HFF-Myc (cell line): Measurements from ENCODE around the gene HTR4.

ENCODE experiments used
- DNase-seq: peaks from one replicate; pipeline ENCODE4 v3.0.0-alpha.2; 2011; ENCODE audit warnings: low read depth; ENCODE audit errors: extremely low read depth
- H3K4me3 ChIP-seq: replicated peaks from 2 replicates; pipeline ENCODE4 v1.5.1; 2011; ENCODE audit warnings: low read depth, mild to moderate bottlenecking, control low read depth, low read length
- CTCF ChIP-seq: IDR thresholded peaks from 2 replicates; pipeline ENCODE4 v1.5.1; 2012; ENCODE audit warnings: mild to moderate bottlenecking, low read depth, low read length, control low read depth; ENCODE audit errors: missing control alignments

HTR4 gene

GRCh38 chr5:148645527-148645926 is 8.8 kb downstream of the HTR4 start:
- no peak for DNase-seq
- TF ChIP-seq CTCF, result no peak
- no peak overlapping the region for H3K4me3 ChIP-seq

- DNase-seq, result no peak
- no peak for TF ChIP-seq CTCF
- no peak overlapping the region for H3K4me3 ChIP-seq
Observed at GRCh38 chr5:148641735-148642134, 12.6 kb downstream of the HTR4 start.

- DNase-seq, result no peak
- H3K4me3 ChIP-seq, result no peak overlapping the region
- no peak for TF ChIP-seq CTCF
Observed at GRCh38 chr5:148640471-148640870, 13.9 kb downstream of the HTR4 start.

DNA sequence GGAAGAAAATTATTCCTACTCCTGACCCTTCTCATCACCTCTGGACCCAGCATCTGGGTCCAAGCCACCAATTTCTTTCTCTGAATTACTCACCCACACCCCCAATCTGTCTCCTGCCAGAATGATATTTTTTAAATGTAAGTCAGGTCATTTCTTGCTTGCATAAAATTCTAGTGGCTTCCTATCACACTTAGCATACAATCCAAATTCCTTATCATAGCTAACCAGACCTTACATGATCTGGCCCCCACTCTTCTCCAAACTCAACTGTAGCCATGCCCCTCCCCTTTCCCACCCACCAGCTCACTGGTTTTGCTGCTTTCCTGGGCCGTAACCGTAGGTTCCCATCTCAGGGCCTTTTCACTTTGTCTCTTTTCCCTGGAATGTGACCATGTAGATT is 15.2 kb downstream of the HTR4 start:
- no peak for TF ChIP-seq CTCF
- no peak for DNase-seq
- no peak overlapping the region for H3K4me3 ChIP-seq

- no peak for DNase-seq
Observed at GRCh38 chr5:148636353-148636752, 18.0 kb downstream of the HTR4 start.

DNA sequence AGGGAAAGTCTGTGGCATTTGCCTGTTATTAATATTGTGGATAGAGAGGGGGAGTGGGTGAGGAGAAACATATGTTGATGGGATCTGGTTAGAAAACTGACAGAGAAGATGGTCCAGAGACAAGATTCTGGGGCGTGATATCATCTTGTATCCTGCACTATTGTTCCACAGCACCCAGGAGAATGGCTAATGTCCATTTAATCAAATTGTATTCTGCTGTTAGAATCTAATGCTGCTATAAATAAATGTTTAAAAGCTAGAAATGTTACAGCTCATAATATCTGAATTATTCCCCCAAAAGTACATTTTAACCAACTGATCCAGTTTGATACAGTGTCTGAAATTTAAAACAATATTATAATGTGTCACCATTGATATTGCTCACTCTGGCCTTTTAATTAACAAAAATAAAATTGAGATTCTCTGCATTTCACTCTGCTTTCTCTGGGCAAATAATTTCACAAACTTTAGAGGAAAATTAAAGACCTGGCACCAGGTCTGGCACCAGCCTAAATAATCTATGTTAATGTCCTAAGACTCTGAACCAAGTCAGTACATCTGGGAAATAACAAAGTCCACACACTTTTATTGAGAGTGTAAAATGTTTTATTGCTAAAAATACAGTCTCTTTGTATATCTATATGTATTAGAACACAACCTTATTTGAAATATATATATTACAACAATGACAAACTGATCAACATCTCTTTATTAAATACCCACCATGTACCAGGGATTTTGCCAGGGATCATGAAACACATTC is 18.8 kb downstream of the HTR4 start:
- H3K4me3 ChIP-seq, result no peak overlapping the region
- DNase-seq, result no peak
- no peak for TF ChIP-seq CTCF

More at GRCh38 chr5:148636353-148636752, 18.0 kb downstream of the HTR4 start:
- no peak overlapping the region for H3K4me3 ChIP-seq
- no peak for TF ChIP-seq CTCF

DNA sequence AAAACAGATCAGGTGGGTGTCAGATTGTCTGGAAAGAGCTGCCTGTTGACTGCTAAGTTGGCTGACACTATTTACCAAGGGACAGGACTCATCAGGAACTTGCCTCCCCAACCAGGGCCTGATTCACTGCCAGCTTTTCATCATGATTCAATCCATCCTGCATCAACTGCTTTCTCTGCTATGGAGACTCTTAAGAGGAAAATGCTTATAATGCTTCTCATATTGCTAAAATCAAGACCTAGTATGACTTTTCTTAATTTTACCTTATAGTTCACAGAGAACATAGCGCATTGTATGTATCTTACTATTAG is 21.3 kb downstream of the HTR4 start:
- H3K4me3 ChIP-seq, result no peak overlapping the region
- no peak for DNase-seq
- TF ChIP-seq CTCF, result no peak
